ENCODE data around the gene NOX3.
A peak's percentile ranks its signal among the peaks of the same experiment; 100 is the strongest.

NOX3 gene

GRCh38 chr6:155424181-155424580, 31.5 kb downstream of the NOX3 start:
- no peak for DNase-seq (ENCODE audit: low spot score)
- TF ChIP-seq CTCF (IDR thresholded peaks at IDR 0.05; ENCODE audit: borderline replicate concordance, control extremely low read depth, extremely low read depth, insufficient read depth, missing control alignments) = no peak
- in situ Hi-C loops (cut with MboI; ENCODE audit: low sequenced_read_pairs, unreplicated experiment) = no loop called here

GRCh38 chr6:155422635-155423034, 33.0 kb downstream of the NOX3 start:
- no peak for TF ChIP-seq CTCF (IDR thresholded peaks at IDR 0.05; ENCODE audit: borderline replicate concordance, control extremely low read depth, extremely low read depth, insufficient read depth, missing control alignments)
- DNase-seq (ENCODE audit: low spot score) = no peak
- in situ Hi-C loops (cut with MboI; ENCODE audit: low sequenced_read_pairs, unreplicated experiment) = no loop called here

- in situ Hi-C loops (cut with MboI; ENCODE audit: low sequenced_read_pairs, unreplicated experiment) = no loop called here
- DNase-seq (ENCODE audit: low spot score) = no peak
- TF ChIP-seq CTCF (IDR thresholded peaks at IDR 0.05; ENCODE audit: borderline replicate concordance, control extremely low read depth, extremely low read depth, insufficient read depth, missing control alignments) = no peak
Observed at GRCh38 chr6:155420492-155420891, 35.1 kb downstream of the NOX3 start.

- DNase-seq (ENCODE audit: low spot score) = no peak
- in situ Hi-C loops (cut with MboI; ENCODE audit: low sequenced_read_pairs, unreplicated experiment) = no loop called here
- no peak for TF ChIP-seq CTCF (IDR thresholded peaks at IDR 0.05; ENCODE audit: borderline replicate concordance, control extremely low read depth, extremely low read depth, insufficient read depth, missing control alignments)
Observed at GRCh38 chr6:155419161-155419560, 36.5 kb downstream of the NOX3 start.

GRCh38 chr6:155418017-155418761, 37.5 kb downstream of the NOX3 start:
- no peak for TF ChIP-seq CTCF (IDR thresholded peaks at IDR 0.05; ENCODE audit: borderline replicate concordance, control extremely low read depth, extremely low read depth, insufficient read depth, missing control alignments)
- DNase-seq (ENCODE audit: low spot score) = peak; percentile 59
- in situ Hi-C loops (cut with MboI; ENCODE audit: low sequenced_read_pairs, unreplicated experiment) = no loop called here

GRCh38 chr6:155417454-155417853, 38.2 kb downstream of the NOX3 start:
- peak; percentile 29 for DNase-seq (ENCODE audit: low spot score)
- TF ChIP-seq CTCF (IDR thresholded peaks at IDR 0.05; ENCODE audit: borderline replicate concordance, control extremely low read depth, extremely low read depth, insufficient read depth, missing control alignments) = no peak
- in situ Hi-C loops (cut with MboI; ENCODE audit: low sequenced_read_pairs, unreplicated experiment) = no loop called here
